ENCODE data around the gene GEMIN5.

DNA sequence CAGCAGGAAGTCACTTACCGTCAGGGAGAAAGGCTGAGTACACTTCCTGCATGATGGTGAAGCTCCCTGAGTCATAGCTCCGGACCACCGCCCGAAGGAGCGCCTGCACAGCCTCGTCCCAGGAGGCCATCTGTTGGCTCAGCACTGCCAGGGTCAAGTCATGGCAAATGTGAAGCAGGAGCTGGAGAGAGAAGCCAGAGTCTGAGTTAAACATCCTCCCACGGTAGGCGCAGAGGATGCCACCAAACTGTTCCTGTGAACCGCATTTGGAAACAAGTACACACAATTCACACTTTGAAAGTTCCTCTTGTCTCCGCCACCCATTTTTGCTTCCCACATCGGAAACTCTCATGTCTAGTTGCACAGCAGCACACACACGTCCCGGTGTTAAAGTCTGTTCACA, 45.6 kb downstream of the GEMIN5 start:
- TF ChIP-seq POLR2A (IDR thresholded peaks at IDR 0.05; ENCODE audit: low read depth, low read length) (no peak), POLR2AphosphoS5 (IDR thresholded peaks at IDR 0.05; ENCODE audit: low read depth, low read length) (no peak), TAF1 (IDR thresholded peaks at IDR 0.05; ENCODE audit: borderline replicate concordance, low read depth, low read length) (no peak)

Measured in GM12892 (cell line).